NOMO-1 treated with dmso at 0.1 percent for 144 hours (cell line): Measurements from ENCODE around the gene MUC20.
"Not testable (repeated sequence)": the region's sequence is repeated elsewhere in the genome, so short reads cannot be mapped to it uniquely, and the experiment has no call there.

ENCODE experiments used
- DNase-seq: peaks from one replicate; lab custom pipeline; 2025; ENCODE audit not compliant: unreplicated experiment; lab: John Stamatoyannopoulos, UW

MUC20 gene

GRCh38 chr3:195720831-195721506 is at the start of gene MUC20:
Gene MUC20, plus strand, starts transcription at chr3:195720978. Its CDS starts 30 bp downstream, at chr3:195721008.
- DNase-seq = not testable (repeated sequence)

GRCh38 chr3:195671283-195671682 is 49.5 kb upstream of the MUC20 start:
- DNase-seq = not testable (repeated sequence)

GRCh38 chr3:195673711-195674110 is 47.1 kb upstream of the MUC20 start:
- not testable (repeated sequence) for DNase-seq

- not testable (repeated sequence) for DNase-seq
These were observed 42.3 kb upstream of the MUC20 start for GRCh38 chr3:195678391-195679015.

GRCh38 chr3:195680690-195681089 is 40.1 kb upstream of the MUC20 start:
- not testable (repeated sequence) for DNase-seq

GRCh38 chr3:195681458-195682103 is 39.2 kb upstream of the MUC20 start:
- DNase-seq = not testable (repeated sequence)

- not testable (repeated sequence) for DNase-seq
These were observed 38.6 kb upstream of the MUC20 start for GRCh38 chr3:195682104-195682742.

GRCh38 chr3:195683722-195684526 is 36.9 kb upstream of the MUC20 start:
- not testable (repeated sequence) for DNase-seq

- DNase-seq = not testable (repeated sequence)
These were observed 36.1 kb upstream of the MUC20 start for GRCh38 chr3:195684527-195685257.

GRCh38 chr3:195686537-195687208 is 34.1 kb upstream of the MUC20 start:
- not testable (repeated sequence) for DNase-seq

GRCh38 chr3:195687209-195687760 is 33.5 kb upstream of the MUC20 start:
- DNase-seq = not testable (repeated sequence)

GRCh38 chr3:195688471-195689183 is 32.2 kb upstream of the MUC20 start:
- DNase-seq = not testable (repeated sequence)

- not testable (repeated sequence) for DNase-seq
These were observed 31.4 kb upstream of the MUC20 start for GRCh38 chr3:195689184-195690070.

- DNase-seq = no peak
These were observed 29.8 kb upstream of the MUC20 start for GRCh38 chr3:195690951-195691350.

- DNase-seq = not testable (repeated sequence)
These were observed 29.0 kb upstream of the MUC20 start for GRCh38 chr3:195691596-195692353.

- DNase-seq = no peak
These were observed 28.5 kb upstream of the MUC20 start for GRCh38 chr3:195692354-195692685.
